NCI-H2227 (cell line): ENCODE results near the gene ADSS1.

ENCODE experiments used
- DNase-seq: peaks from one replicate; lab custom pipeline; 2025; ENCODE audit not compliant: unreplicated experiment; lab: John Stamatoyannopoulos, UW

The ADSS1 gene

GRCh38 chr14:104792101-104792884 is 68.3 kb downstream of the ADSS1 start:
- peak; percentile 48 for DNase-seq

- DNase-seq: no peak
Observed at GRCh38 chr14:104792945-104793702, 69.1 kb downstream of the ADSS1 start.

GRCh38 chr14:104793703-104793959 is 69.6 kb downstream of the ADSS1 start:
- no peak for DNase-seq

GRCh38 chr14:104794099-104794498 is 70.1 kb downstream of the ADSS1 start:
- DNase-seq: peak; percentile 80

- no peak for DNase-seq
Observed at GRCh38 chr14:104794631-104794992, 70.6 kb downstream of the ADSS1 start.

- no peak for DNase-seq
Observed at GRCh38 chr14:104794993-104795780, 71.2 kb downstream of the ADSS1 start, which contains the start of gene AKT1. Gene AKT1, minus strand, starts transcription at chr14:104795748. Its CDS starts 3,105 bp downstream, at chr14:104792643.

- DNase-seq: peak; percentile 62
Observed at GRCh38 chr14:104795781-104796686, 72.0 kb downstream of the ADSS1 start.

- no peak for DNase-seq
Observed at GRCh38 chr14:104796687-104797081, 72.7 kb downstream of the ADSS1 start.
